Prostate gland (tissue), 2 donors: ENCODE measurements around the gene TOPORS.

Source experiments
- POLR2A ChIP-seq: fragments of 450-650 bp; IDR thresholded peaks from one replicate; pipeline ENCODE4 v1.6.1; 2016; ENCODE audit warnings: antibody characterized with exemption, mild to moderate bottlenecking
- TF ChIP-seq, protein P1 (sequence below), 4 experiments: fragments of 200-600 bp in 2 of 4; fragments of 450-650 bp in 2 of 4; sonication (generic) in 2 of 4; IDR thresholded peaks; 1 replicate in 3 of 4; 2 replicates in 1 of 4; pipeline ENCODE4 v1.5.1; 2016 to 2019; ENCODE audit warnings: antibody characterized with exemption in 4 of 4, mild to moderate bottlenecking in 2 of 4, moderate library complexity in 2 of 4

GRCh38 chr9:32500768-32501167 is 51.6 kb downstream of the TOPORS start:
- no peak for TF ChIP-seq POLR2A
- TF ChIP-seq, protein P1, sequence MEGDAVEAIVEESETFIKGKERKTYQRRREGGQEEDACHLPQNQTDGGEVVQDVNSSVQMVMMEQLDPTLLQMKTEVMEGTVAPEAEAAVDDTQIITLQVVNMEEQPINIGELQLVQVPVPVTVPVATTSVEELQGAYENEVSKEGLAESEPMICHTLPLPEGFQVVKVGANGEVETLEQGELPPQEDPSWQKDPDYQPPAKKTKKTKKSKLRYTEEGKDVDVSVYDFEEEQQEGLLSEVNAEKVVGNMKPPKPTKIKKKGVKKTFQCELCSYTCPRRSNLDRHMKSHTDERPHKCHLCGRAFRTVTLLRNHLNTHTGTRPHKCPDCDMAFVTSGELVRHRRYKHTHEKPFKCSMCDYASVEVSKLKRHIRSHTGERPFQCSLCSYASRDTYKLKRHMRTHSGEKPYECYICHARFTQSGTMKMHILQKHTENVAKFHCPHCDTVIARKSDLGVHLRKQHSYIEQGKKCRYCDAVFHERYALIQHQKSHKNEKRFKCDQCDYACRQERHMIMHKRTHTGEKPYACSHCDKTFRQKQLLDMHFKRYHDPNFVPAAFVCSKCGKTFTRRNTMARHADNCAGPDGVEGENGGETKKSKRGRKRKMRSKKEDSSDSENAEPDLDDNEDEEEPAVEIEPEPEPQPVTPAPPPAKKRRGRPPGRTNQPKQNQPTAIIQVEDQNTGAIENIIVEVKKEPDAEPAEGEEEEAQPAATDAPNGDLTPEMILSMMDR (IDR thresholded peaks at IDR 0.05): no peak
